Gastroesophageal sphincter (tissue), 3 donors: ENCODE measurements around the gene PRKAR1B.

Source experiments
- POLR2A ChIP-seq, 2 donors: fragments of 450-650 bp; IDR thresholded peaks; one replicate each; pipeline ENCODE4 v1.6.1; 2017; ENCODE audit warnings: antibody characterized with exemption in 2 of 2, mild to moderate bottlenecking in 2 of 2, moderate library complexity in 1 of 2
- POLR2AphosphoS5 ChIP-seq: sonication (generic); formaldehyde crosslinking; IDR thresholded peaks from one replicate; pipeline ENCODE4 v1.6.1; 2017; ENCODE audit warnings: antibody characterized with exemption
- TF ChIP-seq, protein P1 (sequence below), 4 experiments: fragments of 200-600 bp in 2 of 4; fragments of 450-650 bp in 2 of 4; sonication (generic) in 1 of 4; IDR thresholded peaks; one replicate each; pipeline ENCODE4 v1.5.1; 2017 to 2019; ENCODE audit warnings: antibody characterized with exemption in 4 of 4, mild to moderate bottlenecking in 2 of 4, moderate library complexity in 2 of 4

DNA sequence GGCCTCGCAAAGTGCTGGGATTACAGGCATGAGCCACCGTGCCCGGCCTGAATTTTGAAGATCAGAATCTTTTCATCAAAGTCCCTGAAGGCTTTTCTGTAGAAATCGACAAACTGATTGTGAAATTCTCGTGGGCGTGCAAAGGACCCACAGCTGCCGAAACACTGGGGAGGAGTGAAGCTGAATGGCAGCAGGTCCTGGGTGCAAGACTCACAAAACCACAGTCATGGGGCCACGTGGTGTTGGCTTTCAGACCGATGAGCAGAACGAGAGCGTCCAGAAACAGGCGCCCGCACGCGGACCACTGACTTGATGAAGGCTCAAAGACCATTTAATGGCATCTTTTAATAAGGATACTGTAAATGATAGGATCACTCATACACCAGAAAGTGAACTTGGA is 24.7 kb upstream of the PRKAR1B start:
- TF ChIP-seq POLR2A (IDR thresholded peaks at IDR 0.05), result no peak
- TF ChIP-seq, protein P1, sequence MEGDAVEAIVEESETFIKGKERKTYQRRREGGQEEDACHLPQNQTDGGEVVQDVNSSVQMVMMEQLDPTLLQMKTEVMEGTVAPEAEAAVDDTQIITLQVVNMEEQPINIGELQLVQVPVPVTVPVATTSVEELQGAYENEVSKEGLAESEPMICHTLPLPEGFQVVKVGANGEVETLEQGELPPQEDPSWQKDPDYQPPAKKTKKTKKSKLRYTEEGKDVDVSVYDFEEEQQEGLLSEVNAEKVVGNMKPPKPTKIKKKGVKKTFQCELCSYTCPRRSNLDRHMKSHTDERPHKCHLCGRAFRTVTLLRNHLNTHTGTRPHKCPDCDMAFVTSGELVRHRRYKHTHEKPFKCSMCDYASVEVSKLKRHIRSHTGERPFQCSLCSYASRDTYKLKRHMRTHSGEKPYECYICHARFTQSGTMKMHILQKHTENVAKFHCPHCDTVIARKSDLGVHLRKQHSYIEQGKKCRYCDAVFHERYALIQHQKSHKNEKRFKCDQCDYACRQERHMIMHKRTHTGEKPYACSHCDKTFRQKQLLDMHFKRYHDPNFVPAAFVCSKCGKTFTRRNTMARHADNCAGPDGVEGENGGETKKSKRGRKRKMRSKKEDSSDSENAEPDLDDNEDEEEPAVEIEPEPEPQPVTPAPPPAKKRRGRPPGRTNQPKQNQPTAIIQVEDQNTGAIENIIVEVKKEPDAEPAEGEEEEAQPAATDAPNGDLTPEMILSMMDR (IDR thresholded peaks at IDR 0.05), result no peak
- TF ChIP-seq POLR2AphosphoS5, result no peak
